Adipose tissue (tissue), 3 donors: ENCODE results near the gene IFI27L2. TPM values are rescaled to one million over a fixed set of nuclear protein-coding genes. Genes with fewer than 3 reads are reported as not detected.

Experiments
- H3K27ac ChIP-seq: one replicate; pipeline ENCODE4 v1.5.1; 2013; ENCODE audit warnings: low read depth, low read length
- WGBS, 3 donors: extraction: QIAGEN DNeasy Blood & Tissue Kit; methylation state at CpG; one replicate each; pipeline ENCODE4 v1.1.7; 2013; 5-methylcytosine and 5-hydroxymethylcytosine counted together
- polyA plus RNA-seq, 3 donors: library from polyadenylated mRNA; stranded (reverse); fragments of 200-250 nt; gene quantifications; one replicate each; pipeline ENCODE4 v1.2.3, GENCODE V29; 2013
- donor health status: healthy with polysubstance abuse.
- donor health status: Bipolar disorder and iron deficiency.
- donor health status: healthy.

Gene IFI27L2
- polyA plus RNA-seq, 3 donors, result 22.5 to 120 (median 48.8) TPM

GRCh38 chr14:94080621-94081385, 48.6 kb downstream of the IFI27L2 start, which contains the start of the genes DDX24 and IFI27L1:
DDX24 (minus strand) TSS chr14:94081202; CDS start chr14:94079742, 1,460 bp downstream.
IFI27L1 (plus strand) TSS chr14:94081310; CDS start chr14:94096938, 15,628 bp downstream.
- H3K27ac ChIP-seq, result peak within 1 kb of the TSS; percentile 89
- WGBS, 3 donors, result 0 to 1% (median 0%) methylated on average over 77 of the region's 77 CpGs

DNA sequence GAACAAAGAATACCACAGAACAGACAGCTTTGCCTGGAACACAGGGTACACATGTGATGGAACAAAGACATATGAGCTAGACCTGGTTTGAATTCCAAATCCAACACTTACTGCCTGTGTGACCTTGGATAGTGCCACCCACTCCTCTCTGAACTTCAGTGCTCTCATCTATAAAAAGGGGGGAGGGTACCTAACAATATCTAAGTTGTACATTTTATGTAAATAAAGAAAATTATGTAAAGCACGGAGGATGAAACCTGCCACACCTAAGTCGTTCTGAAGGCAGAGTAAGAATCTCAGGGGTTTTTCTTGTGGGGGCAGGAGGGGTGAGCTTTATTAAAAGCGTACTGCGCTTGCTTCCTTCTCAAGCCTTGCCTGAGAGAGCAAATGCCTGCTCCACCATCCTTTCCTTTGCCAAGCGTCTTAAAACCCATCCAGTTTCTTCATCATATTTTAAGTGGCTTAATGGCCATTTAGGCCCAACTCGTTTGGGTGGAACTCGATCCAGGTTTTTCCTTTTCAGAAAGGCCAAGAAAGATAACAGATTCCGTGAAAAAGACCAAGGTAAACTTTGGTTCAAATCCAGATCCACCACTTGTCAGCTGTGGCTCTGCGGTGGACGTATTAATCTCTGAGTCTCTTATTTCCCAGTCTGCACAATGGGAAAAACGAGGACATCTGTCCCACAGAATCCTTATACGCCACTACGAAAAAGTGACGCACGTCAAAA, 49.3 kb downstream of the IFI27L2 start:
- WGBS, 3 donors, result 2 to 4% (median 3%) methylated on average over 15 of the region's 15 CpGs
- H3K27ac ChIP-seq, result no peak overlapping the region

DNA sequence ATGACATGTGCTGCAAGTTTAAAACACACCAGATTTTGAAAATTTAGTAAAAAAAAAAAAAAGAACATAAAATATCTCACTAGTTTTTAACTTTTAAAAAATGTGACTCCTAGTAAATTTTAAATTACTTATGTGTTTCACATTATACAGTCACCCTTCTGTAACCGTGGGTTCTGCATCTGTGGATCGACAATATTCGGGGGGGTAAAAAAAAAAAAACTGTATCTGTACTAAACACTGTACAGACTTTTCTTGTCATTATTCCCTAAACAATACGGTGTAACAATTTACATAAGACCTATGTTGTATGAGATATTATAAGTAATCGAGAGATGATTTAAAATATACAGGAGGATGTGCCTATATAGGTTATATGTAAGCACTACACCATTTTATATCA, 51.6 kb downstream of the IFI27L2 start:
- WGBS, 3 donors, result 77 to 89% (median 82%) methylated on average over 5 of the region's 5 CpGs
- H3K27ac ChIP-seq, result no peak overlapping the region

Other genes with a start within 250 kb of the IFI27L2 start
- gene FAM181A, start 202.3 kb downstream of the IFI27L2 start, polyA plus RNA-seq, result not detected
- gene ASB2, start 153.0 kb downstream of the IFI27L2 start, polyA plus RNA-seq, result 1 to 10 TPM in 1 of 3 donors, under 1 TPM in 2; 0.29 to 1.1 (median 0.65) TPM
- not detected for gene CCDC197, start 132.3 kb downstream of the IFI27L2 start, polyA plus RNA-seq
- under 1 TPM; 0.11 to 0.53 (median 0.24) TPM for gene OTUB2, start 103.3 kb downstream of the IFI27L2 start, polyA plus RNA-seq
- gene DDX24, start 48.4 kb downstream of the IFI27L2 start, polyA plus RNA-seq, result 100 to 1,000 TPM in 1 of 3 donors, 10 to 100 TPM in 2; 41.2 to 122 (median 63.8) TPM
- 10 to 100 TPM; 11.0 to 23.1 (median 20.5) TPM for gene IFI27L1, start 48.3 kb downstream of the IFI27L2 start, polyA plus RNA-seq
- 100 to 1,000 TPM; 140 to 586 (median 483) TPM for gene IFI27, start 18.9 kb downstream of the IFI27L2 start, polyA plus RNA-seq
- gene PPP4R4, start 44.7 kb upstream of the IFI27L2 start, polyA plus RNA-seq, result under 1 TPM; 0.10 to 0.30 (median 0.11) TPM
- under 1 TPM in 1 of 3 donors, not detected in 2; 0.07 TPM for gene SERPINA10, start 163.7 kb upstream of the IFI27L2 start, polyA plus RNA-seq
- gene SERPINA6, start 193.7 kb upstream of the IFI27L2 start, polyA plus RNA-seq, result 1 to 10 TPM in 1 of 3 donors, not detected in 2; 3.5 TPM
- not detected for gene SERPINA2, start 237.1 kb upstream of the IFI27L2 start, polyA plus RNA-seq